OCI-LY3 (cell line): Measurements from ENCODE around the gene NAA40.

Source experiments
- CTCF ChIP-seq: fragments of 200-600, 300-600 bp; sonication (generic); IDR thresholded peaks from 2 replicates; pipeline ENCODE4 v1.5.1; 2014; ENCODE audit warnings: antibody characterized with exemption, low read length, low read depth
- EZH2phosphoT487 ChIP-seq: fragments of 200-600 bp; shearing (Covaris generic); IDR thresholded peaks from 2 replicates; pipeline ENCODE4 v1.6.1; 2018; ENCODE audit warnings: antibody characterized with exemption, mixed run types, low read depth

DNA sequence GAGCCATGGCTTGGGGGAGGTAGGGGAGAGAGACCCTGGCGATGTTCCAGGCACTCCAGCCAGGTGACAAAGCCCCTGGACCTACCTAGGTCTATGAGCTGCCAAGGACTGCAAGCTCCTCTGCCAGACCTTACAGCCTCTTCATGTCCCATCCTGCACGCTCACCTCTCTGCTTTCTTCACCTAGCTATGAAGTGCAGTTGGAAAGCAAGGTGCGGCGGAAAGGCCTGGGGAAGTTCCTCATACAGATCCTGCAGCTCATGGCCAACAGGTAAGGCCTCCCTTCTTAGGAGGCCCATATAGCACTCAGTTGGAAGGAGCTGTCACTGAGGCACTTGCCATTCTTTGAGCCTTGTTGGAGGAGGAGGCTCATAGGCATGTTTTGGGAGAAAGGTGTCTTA is 13.8 kb downstream of the NAA40 start:
- TF ChIP-seq EZH2phosphoT487 (no peak), CTCF (no peak)
